Mesendoderm (in vitro differentiated cells): ENCODE measurements around the gene SYNPO.

ENCODE experiments used
- DNase-seq: peaks from one replicate; pipeline ENCODE4 v3.0.0; 2013
- H2AK5ac ChIP-seq: 2 replicates; pipeline ENCODE4 v1.6.1; 2013; ENCODE audit warnings: low read length, inconsistent platforms
- H2BK120ac ChIP-seq: 2 replicates; pipeline ENCODE4 v1.6.1; 2013; ENCODE audit warnings: low read depth, mild to moderate bottlenecking, low read length, moderate library complexity, mixed read lengths
- H2BK15ac ChIP-seq: replicated peaks from 2 replicates; pipeline ENCODE4 v1.6.1; 2013; ENCODE audit warnings: low read depth, mild to moderate bottlenecking, moderate library complexity
- H2BK5ac ChIP-seq: 2 replicates; pipeline ENCODE4 v1.6.1; 2013; ENCODE audit warnings: low read length, inconsistent platforms
- H3K18ac ChIP-seq: 2 replicates; pipeline ENCODE4 v1.6.1; 2013; ENCODE audit warnings: mild to moderate bottlenecking, low read length, mixed read lengths
- H3K23ac ChIP-seq: one replicate; pipeline ENCODE4 v1.6.1; 2013; ENCODE audit warnings: low read length
- H3K27ac ChIP-seq: 2 replicates; pipeline ENCODE4 v1.5.1; 2013; ENCODE audit warnings: low read depth, mild to moderate bottlenecking, inconsistent platforms, low read length, moderate library complexity
- H3K27me3 ChIP-seq: 2 replicates; pipeline ENCODE4 v1.6.1; 2013; ENCODE audit warnings: low read length, control low read depth, mild to moderate bottlenecking, inconsistent platforms; ENCODE audit not compliant: insufficient read depth, poor library complexity
- H3K36me3 ChIP-seq: 2 replicates; pipeline ENCODE4 v1.6.1; 2013; ENCODE audit warnings: low read length, inconsistent platforms; ENCODE audit not compliant: control insufficient read depth, insufficient read depth
- H3K4ac ChIP-seq: one replicate; pipeline ENCODE4 v1.6.1; 2013; ENCODE audit warnings: low read depth, mild to moderate bottlenecking, low read length, moderate library complexity
- H3K4me1 ChIP-seq: 2 replicates; pipeline ENCODE4 v1.6.1; 2013; ENCODE audit warnings: low read depth, low read length, inconsistent platforms; ENCODE audit not compliant: control insufficient read depth
- H3K4me2 ChIP-seq: 2 replicates; pipeline ENCODE4 v1.6.1; 2013; ENCODE audit warnings: low read length
- H3K4me3 ChIP-seq: 2 replicates; pipeline ENCODE4 v1.5.1; 2013; ENCODE audit warnings: mild to moderate bottlenecking, low read length
- H3K56ac ChIP-seq: one replicate; pipeline ENCODE4 v1.6.1; 2013; ENCODE audit warnings: low read length
- H3K79me1 ChIP-seq: 2 replicates; pipeline ENCODE4 v1.6.1; 2013; ENCODE audit warnings: low read length, inconsistent platforms
- H3K79me2 ChIP-seq: 2 replicates; pipeline ENCODE4 v1.6.1; 2013; ENCODE audit warnings: mild to moderate bottlenecking, low read length; ENCODE audit not compliant: control insufficient read depth, insufficient read depth
- H3K9ac ChIP-seq: 2 replicates; pipeline ENCODE4 v1.6.1; 2013; ENCODE audit warnings: low read length, inconsistent platforms
- H4K5ac ChIP-seq: one replicate; pipeline ENCODE4 v1.6.1; 2013; ENCODE audit warnings: low read length
- H4K8ac ChIP-seq: one replicate; pipeline ENCODE4 v1.6.1; 2013; ENCODE audit warnings: low read depth, mild to moderate bottlenecking, control low read depth, low read length, moderate library complexity
- WGBS: extraction: QIAGEN DNeasy Blood & Tissue Kit; methylation state at CpG from one replicate; pipeline ENCODE4 v1.1.7; 2013; ENCODE audit warnings: low lambda C conversion rate, missing lambda C conversion rate; ENCODE audit not compliant: insufficient coverage; ENCODE audit errors: extremely low coverage; 5-methylcytosine and 5-hydroxymethylcytosine counted together

SYNPO gene

DNA sequence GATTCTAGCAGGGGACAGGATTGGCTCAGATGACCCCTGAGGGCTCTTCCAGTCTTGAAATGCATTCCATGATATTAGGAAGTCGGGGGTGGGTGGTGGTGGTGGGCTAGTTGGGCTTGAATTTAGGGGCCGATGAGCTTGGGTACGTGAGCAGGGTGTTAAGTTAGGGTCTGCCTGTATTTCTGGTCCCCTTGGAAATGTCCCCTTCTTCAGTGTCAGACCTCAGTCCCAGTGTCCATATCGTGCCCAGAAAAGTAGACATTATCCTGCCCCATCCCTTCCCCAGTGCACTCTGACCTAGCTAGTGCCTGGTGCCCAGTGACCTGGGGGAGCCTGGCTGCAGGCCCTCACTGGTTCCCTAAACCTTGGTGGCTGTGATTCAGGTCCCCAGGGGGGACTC, 17.7 kb downstream of the SYNPO start:
- no peaks in the 10 kb centered on the region for H3K79me2 ChIP-seq
- H3K79me1 ChIP-seq: no peaks in the 10 kb centered on the region
- H3K56ac ChIP-seq: no peak overlapping the region
- H2BK15ac ChIP-seq: no peak overlapping the region
- no peak overlapping the region for H4K5ac ChIP-seq
- no peak for DNase-seq
- H4K8ac ChIP-seq: no peak overlapping the region
- no peak overlapping the region for H3K4ac ChIP-seq
- no peak overlapping the region for H3K18ac ChIP-seq
- H2AK5ac ChIP-seq: no peak overlapping the region
- no peak overlapping the region for H3K23ac ChIP-seq
- WGBS: no CpG with 5 or more reads among the region's 4 CpGs
- H3K4me1 ChIP-seq: peaks cover 4% of the 10 kb centered on the region
- H3K36me3 ChIP-seq: no peaks in the 10 kb centered on the region
- H2BK5ac ChIP-seq: no peak overlapping the region
- no peak overlapping the region for H3K4me3 ChIP-seq
- H3K9ac ChIP-seq: no peak overlapping the region
- H3K4me2 ChIP-seq: no peak overlapping the region
- H2BK120ac ChIP-seq: no peak overlapping the region
- no peaks in the 10 kb centered on the region for H3K27me3 ChIP-seq
- no peak overlapping the region for H3K27ac ChIP-seq

DNA sequence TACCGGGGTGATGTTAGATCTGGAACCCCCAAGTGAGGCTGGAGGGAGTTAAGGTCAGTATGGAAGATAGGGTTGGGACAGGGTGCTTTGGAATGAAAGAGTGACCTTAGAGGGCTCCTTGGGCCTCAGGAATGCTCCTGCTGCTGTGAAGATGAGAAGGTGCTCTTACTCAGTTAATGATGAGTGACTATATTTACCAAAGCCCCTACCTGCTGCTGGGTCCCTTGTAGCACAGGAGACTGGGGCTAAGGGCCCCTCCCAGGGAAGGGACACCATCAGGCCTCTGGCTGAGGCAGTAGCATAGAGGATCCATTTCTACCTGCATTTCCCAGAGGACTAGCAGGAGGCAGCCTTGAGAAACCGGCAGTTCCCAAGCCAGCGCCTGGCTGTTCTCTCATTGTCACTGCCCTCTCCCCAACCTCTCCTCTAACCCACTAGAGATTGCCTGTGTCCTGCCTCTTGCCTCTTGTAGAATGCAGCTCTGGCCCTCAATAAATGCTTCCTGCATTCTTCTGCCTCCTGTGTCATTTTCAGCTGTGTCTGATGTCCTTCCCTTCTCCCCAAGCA, 18.3 kb downstream of the SYNPO start:
- peaks cover 4% of the 10 kb centered on the region for H3K4me1 ChIP-seq
- H3K4me2 ChIP-seq: no peak overlapping the region
- H2AK5ac ChIP-seq: no peak overlapping the region
- DNase-seq: no peak
- no peak overlapping the region for H3K18ac ChIP-seq
- H4K5ac ChIP-seq: no peak overlapping the region
- no peaks in the 10 kb centered on the region for H3K79me1 ChIP-seq
- no peaks in the 10 kb centered on the region for H3K27me3 ChIP-seq
- no peak overlapping the region for H2BK120ac ChIP-seq
- no peak overlapping the region for H2BK5ac ChIP-seq
- no CpG with 5 or more reads among the region's 3 CpGs for WGBS
- H3K79me2 ChIP-seq: no peaks in the 10 kb centered on the region
- H2BK15ac ChIP-seq: no peak overlapping the region
- H3K4me3 ChIP-seq: no peak overlapping the region
- no peak overlapping the region for H3K27ac ChIP-seq
- H3K56ac ChIP-seq: no peak overlapping the region
- no peaks in the 10 kb centered on the region for H3K36me3 ChIP-seq
- no peak overlapping the region for H3K4ac ChIP-seq
- no peak overlapping the region for H4K8ac ChIP-seq
- no peak overlapping the region for H3K23ac ChIP-seq
- H3K9ac ChIP-seq: no peak overlapping the region

DNA sequence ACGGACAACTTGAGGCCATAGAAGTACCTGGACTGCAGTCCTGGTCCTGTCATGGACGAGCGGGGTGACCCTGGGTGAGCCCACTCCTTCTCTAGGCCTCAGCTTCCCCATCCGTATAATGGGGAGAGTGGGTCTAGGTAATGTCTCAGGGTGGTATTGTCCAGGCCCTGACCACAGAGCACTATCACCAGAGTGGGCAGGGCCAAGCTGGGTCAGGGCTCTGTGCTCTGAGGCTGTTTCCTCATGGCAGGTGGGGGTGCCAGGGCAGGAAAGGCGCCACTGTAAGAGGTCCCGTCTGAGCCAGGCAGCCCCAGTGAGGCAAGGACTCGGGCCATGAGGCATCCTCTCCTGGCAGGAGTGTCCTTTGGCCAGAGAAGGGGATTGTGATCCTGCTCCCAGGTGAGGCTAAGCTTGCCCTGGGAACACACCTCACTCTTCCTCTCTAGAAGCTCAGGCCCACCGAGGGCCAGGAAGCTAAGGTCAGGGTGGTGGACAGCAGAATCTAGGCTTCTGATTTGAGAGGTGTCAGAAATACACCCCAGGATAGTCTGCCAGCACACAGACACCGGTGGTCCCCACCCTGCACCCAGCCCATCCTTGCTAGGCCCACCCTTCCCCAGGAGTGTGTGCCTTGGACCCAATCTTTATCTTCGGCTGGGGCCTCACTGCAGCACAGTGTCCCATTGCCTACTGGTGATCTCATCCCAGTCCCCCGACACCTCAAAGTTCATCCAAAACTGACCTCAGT, 19.1 kb downstream of the SYNPO start:
- no peak for DNase-seq
- Histone ChIP-seq H2AK5ac (no peak overlapping the region), H3K27ac (no peak overlapping the region), H3K27me3 (no peaks in the 10 kb centered on the region), H3K4me1 (peaks cover 4% of the 10 kb centered on the region), H3K56ac (peak overlapping the region; percentile 34), H2BK5ac (no peak overlapping the region), H4K8ac (no peak overlapping the region), H3K36me3 (no peaks in the 10 kb centered on the region), H3K9ac (no peak overlapping the region), H3K79me1 (no peaks in the 10 kb centered on the region), H3K4ac (no peak overlapping the region), H3K79me2 (no peaks in the 10 kb centered on the region), H3K23ac (no peak overlapping the region), H3K4me3 (no peak overlapping the region), H3K18ac (no peak overlapping the region), H2BK120ac (no peak overlapping the region), H4K5ac (no peak overlapping the region), H2BK15ac (no peak overlapping the region), H3K4me2 (no peak overlapping the region)
- WGBS: no CpG with 5 or more reads among the region's 11 CpGs

GRCh38 chr5:150660108-150660831, 19.8 kb downstream of the SYNPO start:
- Histone ChIP-seq H3K4me2 (no peak overlapping the region), H3K18ac (no peak overlapping the region), H3K79me1 (no peaks in the 10 kb centered on the region), H3K56ac (peak overlapping the region; percentile 34), H3K9ac (no peak overlapping the region), H4K8ac (no peak overlapping the region), H3K4me3 (no peak overlapping the region), H3K4me1 (peaks cover 4% of the 10 kb centered on the region), H3K36me3 (no peaks in the 10 kb centered on the region), H2BK15ac (no peak overlapping the region), H2AK5ac (no peak overlapping the region), H2BK5ac (no peak overlapping the region), H3K23ac (no peak overlapping the region), H2BK120ac (no peak overlapping the region), H3K79me2 (no peaks in the 10 kb centered on the region), H3K4ac (no peak overlapping the region), H3K27me3 (no peaks in the 10 kb centered on the region), H4K5ac (no peak overlapping the region), H3K27ac (no peak overlapping the region)
- no peak for DNase-seq
- WGBS: no CpG with 5 or more reads among the region's 4 CpGs

- Histone ChIP-seq H3K23ac (no peak within 1 kb of the TSS), H2BK15ac (no peak within 1 kb of the TSS), H3K4me3 (no peak within 1 kb of the TSS), H3K79me2 (no peaks in the 10 kb centered on the region), H4K8ac (no peak within 1 kb of the TSS), H3K4ac (no peak within 1 kb of the TSS), H3K56ac (peak within 1 kb of the TSS; percentile 34), H4K5ac (no peak within 1 kb of the TSS), H3K27me3 (no peaks in the 10 kb centered on the region), H3K79me1 (no peaks in the 10 kb centered on the region), H3K36me3 (no peaks in the 10 kb centered on the region), H3K27ac (no peak within 1 kb of the TSS), H3K18ac (no peak within 1 kb of the TSS), H3K4me1 (peaks cover 4% of the 10 kb centered on the region), H3K9ac (no peak within 1 kb of the TSS), H2BK120ac (no peak within 1 kb of the TSS), H2BK5ac (no peak within 1 kb of the TSS), H2AK5ac (no peak within 1 kb of the TSS), H3K4me2 (no peak within 1 kb of the TSS)
- no CpG with 5 or more reads among the region's 7 CpGs for WGBS
- DNase-seq: peak; percentile 6
Observed at GRCh38 chr5:150661086-150661485, 20.6 kb downstream of the SYNPO start, which contains the start of gene MYOZ3. TSS of gene MYOZ3 (plus strand) at chr5:150661251. CDS start at chr5:150662942, 1,691 bp downstream.
